Mammary epithelial cell (primary cell): Measurements from ENCODE around the gene QPCT.

Source experiments
- CTCF ChIP-seq, 2 donors: IDR thresholded peaks in 1 of 2; conservative IDR thresholded peaks in 1 of 2; 2 replicates each; pipeline ENCODE4 v1.5.1; 2011 to 2012; ENCODE audit warnings: inconsistent platforms in 2 of 2, low read length in 2 of 2, mild to moderate bottlenecking in 2 of 2, control low read depth in 1 of 2, low read depth in 1 of 2; ENCODE audit not compliant: insufficient read depth in 1 of 2; ENCODE audit errors: extremely low read depth in 1 of 2
- EZH2 ChIP-seq: IDR thresholded peaks from 2 replicates; pipeline ENCODE4 v1.6.1; 2012; ENCODE audit warnings: low read length, inconsistent platforms, borderline replicate concordance

GRCh38 chr2:37390777-37391176 lies 46.3 kb downstream of the QPCT start:
- TF ChIP-seq CTCF (conservative IDR thresholded peaks at IDR 0.05 in 1 of 2, IDR thresholded peaks at IDR 0.05 in 1 of 2; ENCODE audit: extremely low read depth in 1 of 2, insufficient read depth in 1 of 2, low read depth in 1 of 2, low read length in 2 of 2) (no peak), EZH2 (no peak)
